HUES64 (cell line): ENCODE measurements around the gene HRCT1.
"Not testable (repeated sequence)": the region's sequence is repeated elsewhere in the genome, so short reads cannot be mapped to it uniquely, and the experiment has no call there.

ENCODE experiments used
- H3K27ac ChIP-seq: 2 replicates; pipeline ENCODE4 v1.7.0; 2013; ENCODE audit warnings: low read depth, low read length, inconsistent platforms
- H3K27me3 ChIP-seq: 2 replicates; pipeline ENCODE4 v1.6.1; 2013; ENCODE audit warnings: mild to moderate bottlenecking, low read length; ENCODE audit not compliant: insufficient read depth
- H3K36me3 ChIP-seq: 2 replicates; pipeline ENCODE4 v1.6.1; 2013; ENCODE audit warnings: mild to moderate bottlenecking, low read length; ENCODE audit not compliant: insufficient read depth
- H3K4me1 ChIP-seq: 2 replicates; pipeline ENCODE4 v1.6.1; 2013; ENCODE audit warnings: mild to moderate bottlenecking, low read length, moderate library complexity; ENCODE audit not compliant: insufficient read depth
- H3K4me3 ChIP-seq: 2 replicates; pipeline ENCODE4 v1.5.1; 2013; ENCODE audit warnings: mild to moderate bottlenecking, low read length, moderate library complexity
- H3K9ac ChIP-seq: 2 replicates; pipeline ENCODE4 v1.6.1; 2013; ENCODE audit warnings: mild to moderate bottlenecking, low read depth, low read length
- H3K9me3 ChIP-seq: 2 replicates; pipeline ENCODE4 v1.6.1; 2013; ENCODE audit warnings: low read depth, low read length; ENCODE audit not compliant: insufficient read depth
- WGBS: fragments of 150-250, 120-280 bp; methylation state at CpG from one replicate; pipeline ENCODE4 v1.1.7; 2013; ENCODE audit warnings: missing lambda C conversion rate; 5-methylcytosine and 5-hydroxymethylcytosine counted together

HRCT1 gene

DNA sequence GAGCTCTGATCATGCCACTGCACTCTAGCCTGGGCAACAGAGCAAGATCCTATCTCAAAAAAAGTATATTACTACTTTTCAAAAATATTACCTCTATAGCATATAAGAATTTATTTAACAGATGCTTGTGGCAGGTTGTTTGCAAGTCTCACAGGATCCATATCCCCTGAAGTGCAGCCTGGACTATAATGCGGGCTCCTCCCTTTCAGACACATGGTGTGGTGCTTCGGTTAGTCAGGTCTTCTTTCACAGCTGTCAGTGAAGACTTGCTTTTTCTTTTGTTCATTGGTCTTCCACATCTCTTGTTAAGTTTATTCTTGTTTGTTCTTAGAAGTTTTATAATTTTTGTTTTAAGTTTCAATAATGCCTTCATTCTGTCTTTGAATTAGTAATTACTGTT lies 9.4 kb upstream of the HRCT1 start:
- Histone ChIP-seq H3K27ac (no peak overlapping the region), H3K4me1 (no peaks in the 10 kb centered on the region), H3K9me3 (no peaks in the 10 kb centered on the region), H3K4me3 (no peak overlapping the region), H3K27me3 (peaks cover 3% of the 10 kb centered on the region; the same call in 1 of the 2 replicates), H3K9ac (no peak overlapping the region), H3K36me3 (no peaks in the 10 kb centered on the region)
- WGBS: 94% methylated on average over 2 of the region's 2 CpGs

GRCh38 chr9:35897376-35898099 lies 8.5 kb upstream of the HRCT1 start:
- H3K4me3 ChIP-seq, H3K36me3 ChIP-seq, H3K9ac ChIP-seq, H3K4me1 ChIP-seq, H3K9me3 ChIP-seq, H3K27ac ChIP-seq, H3K27me3 ChIP-seq: not testable (repeated sequence)
- WGBS: 86% methylated on average over 7 of the region's 7 CpGs

DNA sequence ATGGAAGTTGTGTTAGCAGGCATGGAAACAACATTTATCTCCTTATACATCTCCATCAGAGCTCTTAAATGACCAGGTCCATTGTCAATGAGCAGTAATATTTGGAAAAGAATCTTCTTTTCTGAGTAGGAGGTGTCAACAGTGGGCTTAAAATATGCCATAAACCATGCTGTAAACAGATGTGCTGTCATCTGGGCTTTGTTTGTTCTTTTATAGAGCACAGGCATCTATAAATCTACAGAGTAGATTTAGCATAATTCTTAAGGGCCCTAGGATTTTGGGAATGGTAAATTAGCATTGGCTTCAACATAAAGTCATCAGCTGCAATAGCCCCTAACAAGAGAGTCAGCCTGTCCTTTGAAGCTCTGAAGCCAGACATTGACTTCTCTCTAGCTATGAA lies 7.7 kb upstream of the HRCT1 start:
- no peaks in the 10 kb centered on the region for H3K36me3 ChIP-seq
- peaks cover 3% of the 10 kb centered on the region; the same call in 1 of the 2 replicates for H3K27me3 ChIP-seq
- no peak overlapping the region for H3K27ac ChIP-seq
- no peak overlapping the region for H3K9ac ChIP-seq
- H3K9me3 ChIP-seq: no peaks in the 10 kb centered on the region
- H3K4me3 ChIP-seq: no peak overlapping the region
- H3K4me1 ChIP-seq: no peaks in the 10 kb centered on the region

GRCh38 chr9:35899021-35899420 lies 7.0 kb upstream of the HRCT1 start:
- Histone ChIP-seq H3K27me3 (peaks cover 3% of the 10 kb centered on the region; the same call in 1 of the 2 replicates), H3K27ac (no peak overlapping the region), H3K36me3 (no peaks in the 10 kb centered on the region), H3K4me3 (no peak overlapping the region), H3K4me1 (no peaks in the 10 kb centered on the region), H3K9me3 (no peaks in the 10 kb centered on the region), H3K9ac (no peak overlapping the region)
- 85% methylated on average over 2 of the region's 2 CpGs for WGBS

- Histone ChIP-seq H3K4me1 (peaks cover 15% of the 10 kb centered on the region), H3K27me3 (peaks cover 3% of the 10 kb centered on the region; the same call in 1 of the 2 replicates), H3K4me3 (no peak overlapping the region), H3K27ac (no peak overlapping the region), H3K9ac (no peak overlapping the region), H3K9me3 (no peaks in the 10 kb centered on the region), H3K36me3 (no peaks in the 10 kb centered on the region)
- WGBS: 40% methylated on average over 3 of the region's 3 CpGs
These were observed 3.0 kb upstream of the HRCT1 start for GRCh38 chr9:35903049-35903448.

GRCh38 chr9:35904338-35904737 lies 1.7 kb upstream of the HRCT1 start:
- H3K4me3 ChIP-seq: no peak overlapping the region
- 94% methylated on average over 6 of the region's 8 CpGs for WGBS
- no peaks in the 10 kb centered on the region for H3K36me3 ChIP-seq
- peaks cover 28% of the 10 kb centered on the region for H3K4me1 ChIP-seq
- H3K9me3 ChIP-seq: no peaks in the 10 kb centered on the region
- no peak overlapping the region for H3K27ac ChIP-seq
- no peak overlapping the region for H3K9ac ChIP-seq
- H3K27me3 ChIP-seq: peaks cover 3% of the 10 kb centered on the region; the same call in 1 of the 2 replicates

DNA sequence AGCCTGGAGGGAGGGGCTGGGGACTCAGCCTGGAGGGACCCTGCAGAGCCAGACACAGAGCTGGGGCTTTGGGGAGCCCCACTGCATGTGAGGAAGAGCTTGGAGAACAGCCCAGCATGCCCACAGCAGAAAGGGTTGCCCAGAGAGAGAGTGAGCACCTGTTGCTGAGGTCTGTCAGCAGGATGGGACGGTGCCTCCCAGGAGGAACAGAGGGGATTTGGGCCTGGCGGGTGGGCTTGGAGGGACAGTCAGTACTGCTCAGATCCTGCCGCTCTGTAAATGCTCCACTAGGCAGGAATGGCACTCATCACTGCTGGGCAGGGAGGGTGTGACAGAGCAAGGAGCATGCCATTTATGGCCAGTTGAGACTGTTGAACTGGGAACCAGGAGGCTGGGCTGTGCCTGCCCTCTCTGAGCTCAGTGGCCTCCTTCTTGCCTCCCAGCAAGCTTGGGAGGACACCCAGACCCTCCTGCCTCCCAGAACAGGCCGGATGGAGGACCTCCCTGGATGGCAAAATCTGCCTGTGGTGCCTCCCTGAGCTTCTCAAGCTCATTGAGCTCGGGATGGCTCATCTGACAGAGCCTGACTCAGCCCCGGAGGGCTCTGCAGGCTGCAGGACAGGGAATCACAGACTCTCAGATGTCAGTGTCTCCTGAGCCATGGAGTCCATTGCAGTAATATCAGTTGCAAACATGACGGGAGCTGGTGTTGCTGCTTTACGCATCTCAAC lies 786 bp upstream of the HRCT1 start:
- H3K9ac ChIP-seq: no peak overlapping the region
- no peak overlapping the region for H3K27ac ChIP-seq
- H3K9me3 ChIP-seq: no peaks in the 10 kb centered on the region
- 87% methylated on average over 8 of the region's 8 CpGs for WGBS
- no peaks in the 10 kb centered on the region for H3K36me3 ChIP-seq
- H3K4me3 ChIP-seq: no peak overlapping the region
- peaks cover 34% of the 10 kb centered on the region for H3K4me1 ChIP-seq
- H3K27me3 ChIP-seq: peaks cover 3% of the 10 kb centered on the region; the same call in 1 of the 2 replicates

DNA sequence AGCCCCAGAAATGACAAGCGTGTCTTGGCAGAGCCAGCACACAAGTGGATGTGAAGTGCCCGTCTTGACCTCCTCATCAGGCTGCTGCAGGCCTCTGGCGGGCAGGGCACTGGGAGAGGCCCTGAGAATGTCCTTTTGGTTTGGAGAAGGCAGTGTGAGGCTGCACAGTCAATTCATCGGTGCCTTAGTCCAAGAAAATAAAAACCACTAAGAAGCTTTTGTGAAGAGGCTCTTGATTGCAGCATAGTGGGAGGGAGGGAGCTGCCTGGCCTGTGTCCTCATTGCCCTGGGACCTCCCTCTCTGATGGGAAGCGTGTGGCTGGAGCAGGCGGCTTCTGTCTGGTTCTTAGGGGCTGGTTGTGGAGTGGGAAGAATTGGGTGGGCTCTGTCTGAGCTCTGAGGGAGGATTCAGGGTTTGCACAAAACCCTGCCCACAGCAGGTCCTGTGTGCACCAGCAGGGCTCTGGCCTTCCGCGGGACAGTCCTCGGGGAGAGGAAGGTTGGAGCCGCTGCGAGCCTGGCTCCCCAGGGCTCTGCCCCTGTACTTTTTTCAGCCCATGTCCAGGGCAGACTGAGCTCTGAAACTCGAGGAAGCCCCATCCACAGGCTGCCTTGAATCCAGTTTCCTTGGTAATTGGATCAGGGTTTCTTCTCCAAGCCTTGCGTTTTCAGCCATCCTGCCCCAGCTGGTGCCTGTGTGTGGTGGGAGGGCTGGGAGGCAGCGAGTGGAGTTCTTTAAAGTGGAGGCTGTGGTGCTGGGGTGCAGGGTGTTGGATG lies 1.1 kb downstream of the HRCT1 start:
- Histone ChIP-seq H3K4me1 (peaks cover 38% of the 10 kb centered on the region), H3K27me3 (no peaks in the 10 kb centered on the region; the same call in 1 of the 2 replicates), H3K27ac (peak overlapping the region; percentile 81), H3K4me3 (no peak overlapping the region), H3K36me3 (no peaks in the 10 kb centered on the region), H3K9me3 (no peaks in the 10 kb centered on the region), H3K9ac (peak overlapping the region; percentile 56; the same call in 1 of the 2 replicates)
- 60% methylated on average over 14 of the region's 14 CpGs for WGBS

DNA sequence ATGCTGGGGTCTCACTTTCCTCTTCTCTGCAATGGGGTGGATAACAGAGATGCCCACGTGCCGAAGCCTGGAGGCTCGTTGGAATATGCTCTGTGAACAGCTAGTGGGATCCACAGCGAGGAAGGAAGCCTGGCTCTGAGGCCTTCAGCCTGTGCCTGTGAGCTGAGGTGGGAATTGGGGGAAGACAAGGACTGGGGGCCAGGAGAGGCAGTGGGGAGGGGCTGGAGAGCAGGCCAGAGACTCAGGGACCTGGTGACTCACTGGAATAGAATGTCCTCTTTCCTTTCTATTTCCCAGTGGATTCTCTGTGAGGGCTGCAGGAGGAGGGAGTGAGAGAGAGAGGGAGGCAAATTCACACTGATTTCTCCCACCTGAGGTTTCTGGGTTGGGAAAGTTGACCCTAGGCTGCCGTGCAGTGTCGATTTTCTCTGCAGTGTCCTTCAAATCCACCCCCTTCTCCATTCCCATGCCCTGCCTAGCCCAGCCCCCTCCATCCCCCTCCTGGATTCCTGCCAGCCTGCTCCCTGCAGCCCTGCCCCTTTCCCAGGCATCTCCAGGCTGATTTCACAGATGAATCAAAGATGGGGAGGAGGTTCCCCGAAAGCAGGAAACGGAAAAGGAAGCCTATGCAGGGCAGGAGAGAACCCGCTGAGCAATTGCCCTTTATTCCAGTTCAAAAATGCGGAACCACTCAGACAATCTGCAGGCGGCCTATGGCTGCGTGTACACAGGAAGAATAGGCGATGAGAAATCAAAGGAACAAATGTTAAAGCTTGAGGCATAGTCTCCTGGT lies 1.9 kb downstream of the HRCT1 start:
- peak overlapping the region; percentile 56; the same call in 1 of the 2 replicates for H3K9ac ChIP-seq
- no peak overlapping the region for H3K4me3 ChIP-seq

DNA sequence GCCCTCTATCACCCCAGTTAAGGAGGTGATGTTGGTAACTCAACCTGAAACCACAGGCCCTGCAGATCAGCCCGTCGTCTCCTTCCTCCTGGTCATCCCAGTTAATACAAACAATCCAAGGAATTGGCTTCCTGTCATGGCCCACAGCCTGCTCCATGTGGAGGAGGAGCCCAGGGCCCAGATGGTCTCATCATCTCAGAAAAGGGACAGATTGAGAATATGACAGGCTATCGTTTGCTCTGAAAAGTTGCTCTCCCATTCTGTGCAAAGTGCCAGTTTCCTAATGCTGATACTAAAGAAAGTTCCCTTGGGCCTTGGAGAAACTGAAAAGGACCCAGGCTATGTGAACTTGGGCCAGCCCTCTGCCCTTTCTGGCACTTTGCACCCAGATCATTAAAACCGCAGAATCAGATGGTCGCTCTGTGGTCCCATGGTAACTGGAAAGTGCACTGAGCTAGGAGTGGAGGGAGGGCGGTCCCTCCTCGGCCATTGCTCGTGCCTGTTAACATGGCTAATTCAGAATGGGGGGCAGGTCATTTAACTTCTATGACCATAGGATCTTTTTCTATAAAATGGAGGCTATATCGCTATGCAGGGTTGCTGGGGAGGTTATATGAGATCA lies 2.6 kb downstream of the HRCT1 start:
- WGBS: 74% methylated on average over 9 of the region's 9 CpGs
- Histone ChIP-seq H3K27ac (peak overlapping the region; percentile 81), H3K4me1 (peaks cover 38% of the 10 kb centered on the region)

More for the DNA sequence above, 1.9 kb downstream of the HRCT1 start:
- WGBS: 39% methylated on average over 13 of the region's 13 CpGs
- H3K4me1 ChIP-seq: peaks cover 38% of the 10 kb centered on the region
- H3K27me3 ChIP-seq: no peaks in the 10 kb centered on the region
- H3K36me3 ChIP-seq: no peaks in the 10 kb centered on the region
- H3K9me3 ChIP-seq: no peaks in the 10 kb centered on the region
- peak overlapping the region; percentile 81 for H3K27ac ChIP-seq

More for the DNA sequence above, 2.6 kb downstream of the HRCT1 start:
- Histone ChIP-seq H3K9ac (peak overlapping the region; percentile 56; the same call in 1 of the 2 replicates), H3K9me3 (no peaks in the 10 kb centered on the region), H3K27me3 (no peaks in the 10 kb centered on the region), H3K4me3 (no peak overlapping the region), H3K36me3 (no peaks in the 10 kb centered on the region)
